Measurements from ENCODE around the gene C17orf75. TPM values are rescaled to one million over a fixed set of nuclear protein-coding genes. Genes with fewer than 3 reads are reported as not detected.

Gene C17orf75
- total and polyA plus RNA-seq, 10 donors, result 9.3 to 25.8 (median 14.5) TPM

DNA sequence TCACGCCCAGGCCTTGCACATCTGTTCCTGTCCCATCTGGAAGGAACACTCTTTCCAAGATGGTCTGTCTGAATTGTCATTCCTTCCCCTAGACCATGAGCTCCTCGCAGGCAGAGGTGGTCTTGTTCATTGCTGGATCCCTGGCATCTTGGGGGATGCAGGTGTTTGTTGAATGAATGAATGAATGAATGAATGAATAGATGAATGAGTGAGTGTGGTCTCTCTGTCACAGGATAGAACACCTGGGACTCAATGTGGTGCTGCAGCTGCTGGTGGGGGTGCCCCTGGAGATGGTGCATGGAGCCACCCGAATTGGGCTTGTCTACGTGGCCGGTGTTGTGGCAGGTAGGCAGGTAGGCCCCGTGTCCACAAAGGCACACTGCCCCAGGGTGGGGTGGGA lies 44.1 kb downstream of the C17orf75 start:
- H3K9me3 ChIP-seq, result no peaks in the 10 kb centered on the region
- H3K4me3 ChIP-seq, result no peak overlapping the region
- H3K27me3 ChIP-seq (replicated peaks in 1 of 7), result no peaks in the 10 kb centered on the region
- H3K36me3 ChIP-seq, result no peaks in the 10 kb centered on the region
- no peak for TF ChIP-seq POLR2AphosphoS5 (IDR thresholded peaks at IDR 0.05)
- TF ChIP-seq, protein P1, sequence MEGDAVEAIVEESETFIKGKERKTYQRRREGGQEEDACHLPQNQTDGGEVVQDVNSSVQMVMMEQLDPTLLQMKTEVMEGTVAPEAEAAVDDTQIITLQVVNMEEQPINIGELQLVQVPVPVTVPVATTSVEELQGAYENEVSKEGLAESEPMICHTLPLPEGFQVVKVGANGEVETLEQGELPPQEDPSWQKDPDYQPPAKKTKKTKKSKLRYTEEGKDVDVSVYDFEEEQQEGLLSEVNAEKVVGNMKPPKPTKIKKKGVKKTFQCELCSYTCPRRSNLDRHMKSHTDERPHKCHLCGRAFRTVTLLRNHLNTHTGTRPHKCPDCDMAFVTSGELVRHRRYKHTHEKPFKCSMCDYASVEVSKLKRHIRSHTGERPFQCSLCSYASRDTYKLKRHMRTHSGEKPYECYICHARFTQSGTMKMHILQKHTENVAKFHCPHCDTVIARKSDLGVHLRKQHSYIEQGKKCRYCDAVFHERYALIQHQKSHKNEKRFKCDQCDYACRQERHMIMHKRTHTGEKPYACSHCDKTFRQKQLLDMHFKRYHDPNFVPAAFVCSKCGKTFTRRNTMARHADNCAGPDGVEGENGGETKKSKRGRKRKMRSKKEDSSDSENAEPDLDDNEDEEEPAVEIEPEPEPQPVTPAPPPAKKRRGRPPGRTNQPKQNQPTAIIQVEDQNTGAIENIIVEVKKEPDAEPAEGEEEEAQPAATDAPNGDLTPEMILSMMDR (IDR thresholded peaks at IDR 0.05 in 8 of 11, conservative IDR thresholded peaks at IDR 0.05 in 3 of 11), result no peak
- no peak for TF ChIP-seq POLR2A (IDR thresholded peaks at IDR 0.05)
- no peaks in the 10 kb centered on the region for H3K4me1 ChIP-seq
- no peak overlapping the region for H3K27ac ChIP-seq
- WGBS, 5 donors, result 84 to 97% (median 93%) methylated on average over 2 to 6 of the region's 6 CpGs
- intact Hi-C loops (cut with DNase I; ENCODE audit: low total_unique reads), result no loop called here
- no peak for DNase-seq

DNA sequence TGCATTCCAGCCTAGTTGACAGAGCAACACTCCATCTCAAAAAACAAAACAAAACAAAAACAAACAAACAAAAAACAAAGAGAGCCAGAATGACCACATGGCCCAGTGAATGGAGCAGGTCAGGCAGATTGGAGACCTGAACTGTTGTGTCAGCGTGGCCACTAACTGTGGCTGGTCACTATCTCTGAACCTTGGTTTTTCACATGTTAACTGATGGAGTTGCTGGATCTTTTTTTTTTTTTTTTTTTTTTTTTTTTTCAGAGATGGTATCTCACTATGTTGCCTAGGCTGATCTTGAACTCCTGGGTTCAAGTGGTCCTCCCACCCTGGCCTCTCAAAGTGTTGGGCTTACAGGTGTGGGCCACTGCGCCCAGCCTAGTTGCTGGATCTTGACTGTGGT lies 44.5 kb downstream of the C17orf75 start:
- TF ChIP-seq POLR2A (IDR thresholded peaks at IDR 0.05) (no peak), POLR2AphosphoS5 (IDR thresholded peaks at IDR 0.05) (no peak)
- TF ChIP-seq, protein P1 (IDR thresholded peaks at IDR 0.05 in 8 of 11, conservative IDR thresholded peaks at IDR 0.05 in 3 of 11), result no peak
- H3K4me3 ChIP-seq, result no peak overlapping the region
- no peak overlapping the region for H3K27ac ChIP-seq
- H3K4me1 ChIP-seq, result no peaks in the 10 kb centered on the region
- H3K27me3 ChIP-seq (replicated peaks in 1 of 7), result no peaks in the 10 kb centered on the region
- WGBS, 5 donors, result 93 to 98% (median 98%) methylated on average over 2 of the region's 2 CpGs
- no peaks in the 10 kb centered on the region for H3K36me3 ChIP-seq
- H3K9me3 ChIP-seq, result no peaks in the 10 kb centered on the region
- intact Hi-C loops (cut with DNase I; ENCODE audit: low total_unique reads), result no loop called here
- DNase-seq, result no peak

GRCh38 chr17:32292094-32292493 lies 49.9 kb downstream of the C17orf75 start:
- peaks cover 0 to 13% (median 6%) of the 10 kb centered on the region in 6 donors for H3K4me1 ChIP-seq
- WGBS, 5 donors, result 74 to 88% (median 83%) methylated on average over 4 of the region's 4 CpGs
- H3K9me3 ChIP-seq, result no peaks in the 10 kb centered on the region
- no peak overlapping the region for H3K27ac ChIP-seq
- intact Hi-C loops (cut with DNase I; ENCODE audit: low total_unique reads), result no loop called here
- no peak overlapping the region for H3K4me3 ChIP-seq
- no peaks in the 10 kb centered on the region for H3K36me3 ChIP-seq
- TF ChIP-seq, protein P1 (IDR thresholded peaks at IDR 0.05 in 8 of 11, conservative IDR thresholded peaks at IDR 0.05 in 3 of 11), result no peak
- no peak for TF ChIP-seq POLR2A (IDR thresholded peaks at IDR 0.05)
- no peak for TF ChIP-seq POLR2AphosphoS5 (IDR thresholded peaks at IDR 0.05)
- peaks cover 0 to 4% (median 0%) of the 10 kb centered on the region in 7 donors for H3K27me3 ChIP-seq (replicated peaks in 1 of 7)
- DNase-seq, result no peak

- H3K4me3 ChIP-seq, result no peak overlapping the region
- no peaks in the 10 kb centered on the region for H3K9me3 ChIP-seq
- TF ChIP-seq POLR2A (IDR thresholded peaks at IDR 0.05) (no peak), POLR2AphosphoS5 (IDR thresholded peaks at IDR 0.05) (no peak)
- TF ChIP-seq, protein P1 (IDR thresholded peaks at IDR 0.05 in 8 of 11, conservative IDR thresholded peaks at IDR 0.05 in 3 of 11), result no peak
- H3K36me3 ChIP-seq, result no peaks in the 10 kb centered on the region
- intact Hi-C loops (cut with DNase I; ENCODE audit: low total_unique reads), result no loop called here
- DNase-seq, result no peak
- peaks cover 0 to 18% (median 0%) of the 10 kb centered on the region in 7 donors for H3K27me3 ChIP-seq (replicated peaks in 1 of 7)
- 88 to 97% (median 92%) methylated on average over 9 of the region's 9 CpGs for WGBS, 5 donors
- H3K27ac ChIP-seq, result no peak overlapping the region
- H3K4me1 ChIP-seq, result peaks cover 0 to 13% (median 6%) of the 10 kb centered on the region in 6 donors
These were observed 52.4 kb downstream of the C17orf75 start for GRCh38 chr17:32289471-32290070.

All from spleen (tissue), 11 donors.